ENCODE results near the gene TMEM175.

The TMEM175 gene

GRCh38 chr4:963276-964225 lies 31.3 kb downstream of the TMEM175 start:
- no peak for DNase-seq

GRCh38 chr4:964346-965025 lies 32.2 kb downstream of the TMEM175 start:
- Histone ChIP-seq H4K8ac (ENCODE audit: low read depth, low read length) (no peak overlapping the region), H4K12ac (ENCODE audit: low read depth, low read length) (no peak overlapping the region), H3K27ac (ENCODE audit: low read depth, low read length) (no peak overlapping the region), H3K9ac (ENCODE audit: low read length) (no peak overlapping the region), H3K79me2 (ENCODE audit: control insufficient read depth, insufficient read depth, low read length, poor library complexity) (no peaks in the 10 kb centered on the region), H3K18ac (ENCODE audit: low read length) (no peak overlapping the region), H3K4me3 (ENCODE audit: low read depth, low read length) (no peak overlapping the region), H3K36me3 (ENCODE audit: control insufficient read depth in 1 of 2, insufficient read depth in 2 of 2, low read length in 2 of 2) (peaks cover 15 to 26% of the 10 kb centered on the region in 2 experiments), H3K9me3 (ENCODE audit: insufficient read depth, low read depth, low read length) (peaks cover 6% of the 10 kb centered on the region), H3K4me2 (ENCODE audit: low read length) (no peak overlapping the region), H2BK120ac (ENCODE audit: insufficient read depth, low read length, poor library complexity) (no peak overlapping the region), H2BK5ac (ENCODE audit: low read depth, low read length, poor library complexity) (no peak overlapping the region), H3K14ac (ENCODE audit: low read length) (no peak overlapping the region), H3K23ac (ENCODE audit: low read length) (no peak overlapping the region), H3K79me1 (ENCODE audit: low read length) (no peaks in the 10 kb centered on the region), H3K27me3 (ENCODE audit: insufficient read depth, low read length) (peaks cover 18% of the 10 kb centered on the region), H2BK12ac (ENCODE audit: low read length) (no peak overlapping the region), H3K4me1 (ENCODE audit: control insufficient read depth in 1 of 2, insufficient read depth in 2 of 2, low read length in 2 of 2) (peaks cover 0 to 3% of the 10 kb centered on the region in 2 experiments), H3K4ac (ENCODE audit: low read depth, low read length) (no peak overlapping the region), H2AK5ac (ENCODE audit: low read length) (no peak overlapping the region), H4K91ac (ENCODE audit: low read depth, low read length) (no peak overlapping the region), H2AFZ (ENCODE audit: insufficient read depth, low read length, poor library complexity) (no peak overlapping the region)
- no peak for DNase-seq
- no CpG with 5 or more reads among the region's 23 CpGs for WGBS (ENCODE audit: extremely low coverage, insufficient coverage, insufficient read length)

More at GRCh38 chr4:963276-964225, 31.3 kb downstream of the TMEM175 start:
- WGBS (ENCODE audit: extremely low coverage, insufficient coverage, insufficient read length), result no CpG with 5 or more reads among the region's 39 CpGs
- Histone ChIP-seq H3K79me2 (ENCODE audit: control insufficient read depth, insufficient read depth, low read length, poor library complexity) (no peaks in the 10 kb centered on the region), H3K4ac (ENCODE audit: low read depth, low read length) (no peak overlapping the region), H2BK5ac (ENCODE audit: low read depth, low read length, poor library complexity) (no peak overlapping the region), H2BK12ac (ENCODE audit: low read length) (no peak overlapping the region), H3K9me3 (ENCODE audit: insufficient read depth, low read depth, low read length) (peaks cover 5% of the 10 kb centered on the region), H3K36me3 (ENCODE audit: control insufficient read depth in 1 of 2, insufficient read depth in 2 of 2, low read length in 2 of 2) (peaks cover 15 to 26% of the 10 kb centered on the region in 2 experiments), H3K9ac (ENCODE audit: low read length) (no peak overlapping the region), H3K4me3 (ENCODE audit: low read depth, low read length) (no peak overlapping the region), H2AFZ (ENCODE audit: insufficient read depth, low read length, poor library complexity) (no peak overlapping the region), H4K91ac (ENCODE audit: low read depth, low read length) (no peak overlapping the region), H2BK120ac (ENCODE audit: insufficient read depth, low read length, poor library complexity) (no peak overlapping the region), H3K27me3 (ENCODE audit: insufficient read depth, low read length) (peaks cover 11% of the 10 kb centered on the region), H4K12ac (ENCODE audit: low read depth, low read length) (no peak overlapping the region), H3K23ac (ENCODE audit: low read length) (no peak overlapping the region), H3K27ac (ENCODE audit: low read depth, low read length) (no peak overlapping the region), H3K4me1 (ENCODE audit: control insufficient read depth in 1 of 2, insufficient read depth in 2 of 2, low read length in 2 of 2) (peaks cover 0 to 3% of the 10 kb centered on the region in 2 experiments), H3K79me1 (ENCODE audit: low read length) (no peaks in the 10 kb centered on the region), H3K4me2 (ENCODE audit: low read length) (no peak overlapping the region), H4K8ac (ENCODE audit: low read depth, low read length) (no peak overlapping the region), H3K14ac (ENCODE audit: low read length) (no peak overlapping the region), H2AK5ac (ENCODE audit: low read length) (no peak overlapping the region), H3K18ac (ENCODE audit: low read length) (no peak overlapping the region)

- no peak overlapping the region for H3K4me3 ChIP-seq (ENCODE audit: low read depth, low read length)
- no peak overlapping the region for H4K12ac ChIP-seq (ENCODE audit: low read depth, low read length)
- H2BK120ac ChIP-seq (ENCODE audit: insufficient read depth, low read length, poor library complexity), result no peak overlapping the region
- peaks cover 18% of the 10 kb centered on the region for H3K27me3 ChIP-seq (ENCODE audit: insufficient read depth, low read length)
- H3K79me2 ChIP-seq (ENCODE audit: control insufficient read depth, insufficient read depth, low read length, poor library complexity), result no peaks in the 10 kb centered on the region
- peaks cover 0 to 3% of the 10 kb centered on the region in 2 experiments for H3K4me1 ChIP-seq (ENCODE audit: control insufficient read depth in 1 of 2, insufficient read depth in 2 of 2, low read length in 2 of 2)
- no CpG with 5 or more reads among the region's 26 CpGs for WGBS (ENCODE audit: extremely low coverage, insufficient coverage, insufficient read length)
- H3K27ac ChIP-seq (ENCODE audit: low read depth, low read length), result no peak overlapping the region
- no peak overlapping the region for H4K8ac ChIP-seq (ENCODE audit: low read depth, low read length)
- H3K9ac ChIP-seq (ENCODE audit: low read length), result no peak overlapping the region
- no peak overlapping the region for H2BK12ac ChIP-seq (ENCODE audit: low read length)
- no peak overlapping the region for H3K4ac ChIP-seq (ENCODE audit: low read depth, low read length)
- H3K4me2 ChIP-seq (ENCODE audit: low read length), result no peak overlapping the region
- H4K91ac ChIP-seq (ENCODE audit: low read depth, low read length), result no peak overlapping the region
- no peak for DNase-seq
- H2AK5ac ChIP-seq (ENCODE audit: low read length), result no peak overlapping the region
- no peak overlapping the region for H2AFZ ChIP-seq (ENCODE audit: insufficient read depth, low read length, poor library complexity)
- peaks cover 6% of the 10 kb centered on the region for H3K9me3 ChIP-seq (ENCODE audit: insufficient read depth, low read depth, low read length)
- H2BK5ac ChIP-seq (ENCODE audit: low read depth, low read length, poor library complexity), result no peak overlapping the region
- peaks cover 15 to 26% of the 10 kb centered on the region in 2 experiments for H3K36me3 ChIP-seq (ENCODE audit: control insufficient read depth in 1 of 2, insufficient read depth in 2 of 2, low read length in 2 of 2)
- no peak overlapping the region for H3K14ac ChIP-seq (ENCODE audit: low read length)
- no peak overlapping the region for H3K23ac ChIP-seq (ENCODE audit: low read length)
- H3K79me1 ChIP-seq (ENCODE audit: low read length), result no peaks in the 10 kb centered on the region
- H3K18ac ChIP-seq (ENCODE audit: low read length), result no peak overlapping the region
Measured at GRCh38 chr4:965048-965765, 32.9 kb downstream of the TMEM175 start.

GRCh38 chr4:965766-966134 lies 33.5 kb downstream of the TMEM175 start:
- Histone ChIP-seq H4K91ac (ENCODE audit: low read depth, low read length) (no peak overlapping the region), H3K36me3 (ENCODE audit: control insufficient read depth in 1 of 2, insufficient read depth in 2 of 2, low read length in 2 of 2) (peaks cover 15 to 23% of the 10 kb centered on the region in 2 experiments), H2AK5ac (ENCODE audit: low read length) (no peak overlapping the region), H3K4ac (ENCODE audit: low read depth, low read length) (no peak overlapping the region), H3K9me3 (ENCODE audit: insufficient read depth, low read depth, low read length) (peaks cover 6% of the 10 kb centered on the region), H3K23ac (ENCODE audit: low read length) (no peak overlapping the region), H2BK12ac (ENCODE audit: low read length) (no peak overlapping the region), H3K79me1 (ENCODE audit: low read length) (no peaks in the 10 kb centered on the region), H3K18ac (ENCODE audit: low read length) (no peak overlapping the region), H3K79me2 (ENCODE audit: control insufficient read depth, insufficient read depth, low read length, poor library complexity) (no peaks in the 10 kb centered on the region), H3K14ac (ENCODE audit: low read length) (no peak overlapping the region), H2BK5ac (ENCODE audit: low read depth, low read length, poor library complexity) (no peak overlapping the region), H3K4me1 (ENCODE audit: control insufficient read depth in 1 of 2, insufficient read depth in 2 of 2, low read length in 2 of 2) (peaks cover 0 to 3% of the 10 kb centered on the region in 2 experiments), H4K12ac (ENCODE audit: low read depth, low read length) (no peak overlapping the region), H4K8ac (ENCODE audit: low read depth, low read length) (no peak overlapping the region), H3K27ac (ENCODE audit: low read depth, low read length) (no peak overlapping the region), H3K4me2 (ENCODE audit: low read length) (no peak overlapping the region), H3K27me3 (ENCODE audit: insufficient read depth, low read length) (peaks cover 18% of the 10 kb centered on the region), H3K9ac (ENCODE audit: low read length) (no peak overlapping the region), H3K4me3 (ENCODE audit: low read depth, low read length) (no peak overlapping the region), H2AFZ (ENCODE audit: insufficient read depth, low read length, poor library complexity) (no peak overlapping the region), H2BK120ac (ENCODE audit: insufficient read depth, low read length, poor library complexity) (no peak overlapping the region)
- whole genome bisulfite sequencing (ENCODE audit: extremely low coverage, insufficient coverage, insufficient read length), result no CpG with 5 or more reads among the region's 21 CpGs
- no peak for DNase-seq
